ENCODE measurements around the gene SFXN5.

Gene SFXN5

GRCh38 chr2:73082523-73083410 lies 11.3 kb upstream of the SFXN5 start:
- DNase-seq (ENCODE audit: extremely low read depth, low read depth) = no peak
- TF ChIP-seq CTCF (IDR thresholded peaks at IDR 0.05; ENCODE audit: low read depth, low read length, missing control alignments) = no peak
- H3K4me3 ChIP-seq (replicated peaks; ENCODE audit: low read depth, low read length) = no peak overlapping the region

GRCh38 chr2:73081181-73081671 lies 9.7 kb upstream of the SFXN5 start:
- no peak for TF ChIP-seq CTCF (IDR thresholded peaks at IDR 0.05; ENCODE audit: low read depth, low read length, missing control alignments)
- no peak overlapping the region for H3K4me3 ChIP-seq (replicated peaks; ENCODE audit: low read depth, low read length)
- no peak for DNase-seq (ENCODE audit: extremely low read depth, low read depth)

DNA sequence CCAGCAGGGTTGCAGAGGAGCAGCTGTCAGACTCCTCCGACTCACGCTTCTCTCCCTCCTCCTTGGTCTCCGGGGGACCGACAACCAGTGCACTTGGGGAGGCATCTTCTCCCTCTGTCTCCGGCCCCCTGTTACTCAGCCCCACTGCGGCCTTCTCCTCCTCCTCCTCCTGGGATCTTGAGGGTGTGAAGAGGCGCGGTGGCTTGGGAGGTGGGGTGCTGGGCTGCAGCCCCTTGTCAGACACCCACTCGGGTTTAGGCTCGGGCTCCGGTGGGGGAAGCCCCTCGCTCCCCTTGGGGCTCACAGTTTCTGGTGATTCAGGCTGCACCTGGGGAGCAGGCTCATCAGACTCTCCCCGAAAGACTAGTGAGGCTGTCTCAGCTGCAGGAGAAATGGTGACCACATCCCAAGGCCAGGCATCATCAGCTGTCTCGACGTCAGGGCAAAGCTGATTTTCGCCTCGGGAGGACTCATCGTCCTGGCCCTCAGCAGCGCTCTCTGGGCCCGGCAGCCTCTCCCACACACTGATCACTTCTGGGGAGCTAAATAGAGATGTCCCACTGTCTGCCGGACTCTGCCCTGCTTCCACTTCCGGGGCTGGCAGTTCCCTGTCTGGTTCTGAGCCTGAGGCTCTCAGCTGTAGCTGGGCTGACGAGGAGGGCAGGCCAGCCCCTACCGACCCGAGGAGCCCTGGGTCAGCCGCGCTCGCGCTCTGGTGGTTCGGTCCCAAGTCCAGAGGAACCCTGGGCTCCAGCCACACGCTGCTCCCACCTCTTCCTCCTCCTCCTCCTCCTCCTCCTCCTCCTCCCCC lies 9.0 kb upstream of the SFXN5 start:
- TF ChIP-seq CTCF (IDR thresholded peaks at IDR 0.05; ENCODE audit: low read depth, low read length, missing control alignments) = no peak
- H3K4me3 ChIP-seq (replicated peaks; ENCODE audit: low read depth, low read length) = no peak overlapping the region
- no peak for DNase-seq (ENCODE audit: extremely low read depth, low read depth)

- no peak for DNase-seq (ENCODE audit: extremely low read depth, low read depth)
- no peak overlapping the region for H3K4me3 ChIP-seq (replicated peaks; ENCODE audit: low read depth, low read length)
- no peak for TF ChIP-seq CTCF (IDR thresholded peaks at IDR 0.05; ENCODE audit: low read depth, low read length, missing control alignments)
These were observed 8.1 kb upstream of the SFXN5 start for GRCh38 chr2:73079636-73080035.

DNA sequence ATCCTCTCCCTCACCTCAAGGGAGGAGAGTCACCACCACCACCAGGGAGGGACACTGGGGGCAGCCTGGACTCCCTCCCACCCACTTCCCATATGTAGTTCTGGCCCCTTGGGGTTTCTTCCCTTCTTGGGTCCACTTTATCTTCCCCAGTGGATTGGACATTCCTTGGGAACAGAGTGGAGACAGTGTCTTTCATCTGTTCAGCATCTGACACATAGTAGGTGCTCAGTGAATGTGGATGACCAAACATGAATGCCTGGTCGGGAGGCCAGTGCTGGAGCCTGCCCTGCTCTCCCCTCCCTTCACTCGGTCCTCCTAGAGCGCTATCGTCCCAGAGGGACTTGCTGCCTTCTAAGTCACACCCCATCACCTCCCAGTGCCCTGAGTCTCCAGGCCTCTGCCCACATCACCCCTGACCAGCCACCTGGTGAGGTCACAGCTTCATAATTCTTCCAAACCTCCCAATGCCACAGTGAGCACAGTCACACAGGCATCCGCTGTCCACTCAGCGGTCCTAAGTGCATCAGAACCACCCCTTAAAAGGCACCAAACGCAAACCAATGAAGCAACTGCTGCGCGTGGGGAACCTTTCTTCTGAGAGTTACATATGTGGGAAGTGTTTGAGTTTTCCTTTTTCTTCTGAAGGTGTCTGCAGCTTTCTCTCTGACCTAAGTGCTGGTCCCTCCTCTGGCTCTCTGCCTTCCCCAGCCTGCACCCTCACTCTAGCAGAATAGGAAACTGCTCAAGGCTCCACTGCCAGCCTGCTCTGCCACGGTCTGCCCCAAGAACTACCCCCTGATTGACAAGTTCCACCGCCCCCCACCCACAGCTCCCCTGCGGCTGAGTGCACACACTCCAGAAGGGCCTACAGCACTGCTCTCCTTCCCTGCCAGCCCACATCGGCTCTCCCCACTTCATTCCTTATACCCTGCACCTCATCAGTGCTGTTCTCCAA lies 7.2 kb upstream of the SFXN5 start:
- no peak for DNase-seq (ENCODE audit: extremely low read depth, low read depth)
- H3K4me3 ChIP-seq (replicated peaks; ENCODE audit: low read depth, low read length) = no peak overlapping the region
- TF ChIP-seq CTCF (IDR thresholded peaks at IDR 0.05; ENCODE audit: low read depth, low read length, missing control alignments) = no peak

- no peak overlapping the region for H3K4me3 ChIP-seq (replicated peaks; ENCODE audit: low read depth, low read length)
- no peak for TF ChIP-seq CTCF (IDR thresholded peaks at IDR 0.05; ENCODE audit: low read depth, low read length, missing control alignments)
- DNase-seq (ENCODE audit: extremely low read depth, low read depth) = no peak
These were observed 5.9 kb upstream of the SFXN5 start for GRCh38 chr2:73077424-73077795.

All from HFF-Myc (cell line).